Measurements from ENCODE around the gene PDIA5. TPM values are rescaled to one million over a fixed set of nuclear protein-coding genes. Genes with fewer than 3 reads are reported as not detected.

The PDIA5 gene
- total RNA-seq, 1 experiment from 2014 or later, result 53.6 TPM

DNA sequence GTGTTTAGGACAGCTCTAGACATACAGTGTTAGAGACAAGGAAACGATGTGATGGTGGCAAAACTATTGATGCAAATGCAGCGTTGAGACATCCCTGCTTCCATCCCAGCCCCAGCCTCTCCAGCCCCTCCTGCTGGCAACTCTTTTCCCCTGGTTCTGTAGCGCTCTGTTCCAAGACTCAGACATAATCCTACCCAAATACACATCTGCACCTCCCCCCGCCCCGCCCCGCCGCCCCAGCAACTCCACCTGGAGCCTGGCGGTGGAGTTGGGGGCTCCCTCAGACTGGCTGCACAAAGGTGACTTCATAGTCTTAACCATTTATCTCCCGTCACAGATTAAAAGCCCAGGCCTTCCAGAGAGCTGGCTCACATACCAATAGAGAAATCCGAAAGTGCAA is 127.7 kb downstream of the PDIA5 start:
- Histone ChIP-seq H3K36me3 (ENCODE audit: control insufficient read depth, insufficient read depth, low read length) (no peaks in the 10 kb centered on the region), H3K27me3 (ENCODE audit: control insufficient read depth, insufficient read depth, low read length) (no peaks in the 10 kb centered on the region; the same call in 1 of the 2 replicates), H3K4me3 (ENCODE audit: low read depth in 2 of 2, low read length in 2 of 2) (no peak overlapping the region), H3K4me1 (ENCODE audit: control insufficient read depth, insufficient read depth, low read length) (no peaks in the 10 kb centered on the region), H3K27ac (ENCODE audit: low read length) (no peak overlapping the region), H3K9me3 (ENCODE audit: control insufficient read depth, insufficient read depth, low read depth, low read length) (no peaks in the 10 kb centered on the region)
- DNase-seq (ENCODE audit: low read depth, low spot score), result no peak
- CTCF ChIA-PET, result interaction anchor here (0.7 kb wide), 1 partner anchor 92 kb away, joined by 3 read pairs; no protein-coding TSS in a partner anchor
- in situ Hi-C loops (cut with HindIII; ENCODE audit: low pct_unique_long_range_greater_than_20kb, low sequenced_read_pairs), result no loop called here
- intact Hi-C loops (cut with micrococcal nuclease; ENCODE audit: unreplicated experiment), result no loop called here
- TF ChIP-seq POLR2AphosphoS5 (IDR thresholded peaks at IDR 0.05; ENCODE audit: low read depth, low read length), result no peak
- no peak for TF ChIP-seq SIN3A (IDR thresholded peaks at IDR 0.05; ENCODE audit: borderline replicate concordance, insufficient read depth, low read depth, low read length)
- TF ChIP-seq, protein P1, sequence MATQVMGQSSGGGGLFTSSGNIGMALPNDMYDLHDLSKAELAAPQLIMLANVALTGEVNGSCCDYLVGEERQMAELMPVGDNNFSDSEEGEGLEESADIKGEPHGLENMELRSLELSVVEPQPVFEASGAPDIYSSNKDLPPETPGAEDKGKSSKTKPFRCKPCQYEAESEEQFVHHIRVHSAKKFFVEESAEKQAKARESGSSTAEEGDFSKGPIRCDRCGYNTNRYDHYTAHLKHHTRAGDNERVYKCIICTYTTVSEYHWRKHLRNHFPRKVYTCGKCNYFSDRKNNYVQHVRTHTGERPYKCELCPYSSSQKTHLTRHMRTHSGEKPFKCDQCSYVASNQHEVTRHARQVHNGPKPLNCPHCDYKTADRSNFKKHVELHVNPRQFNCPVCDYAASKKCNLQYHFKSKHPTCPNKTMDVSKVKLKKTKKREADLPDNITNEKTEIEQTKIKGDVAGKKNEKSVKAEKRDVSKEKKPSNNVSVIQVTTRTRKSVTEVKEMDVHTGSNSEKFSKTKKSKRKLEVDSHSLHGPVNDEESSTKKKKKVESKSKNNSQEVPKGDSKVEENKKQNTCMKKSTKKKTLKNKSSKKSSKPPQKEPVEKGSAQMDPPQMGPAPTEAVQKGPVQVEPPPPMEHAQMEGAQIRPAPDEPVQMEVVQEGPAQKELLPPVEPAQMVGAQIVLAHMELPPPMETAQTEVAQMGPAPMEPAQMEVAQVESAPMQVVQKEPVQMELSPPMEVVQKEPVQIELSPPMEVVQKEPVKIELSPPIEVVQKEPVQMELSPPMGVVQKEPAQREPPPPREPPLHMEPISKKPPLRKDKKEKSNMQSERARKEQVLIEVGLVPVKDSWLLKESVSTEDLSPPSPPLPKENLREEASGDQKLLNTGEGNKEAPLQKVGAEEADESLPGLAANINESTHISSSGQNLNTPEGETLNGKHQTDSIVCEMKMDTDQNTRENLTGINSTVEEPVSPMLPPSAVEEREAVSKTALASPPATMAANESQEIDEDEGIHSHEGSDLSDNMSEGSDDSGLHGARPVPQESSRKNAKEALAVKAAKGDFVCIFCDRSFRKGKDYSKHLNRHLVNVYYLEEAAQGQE (IDR thresholded peaks at IDR 0.05; ENCODE audit: insufficient read depth in 1 of 2, low read depth in 2 of 2, low read length in 1 of 2), result no peak
- TF ChIP-seq, protein P2, sequence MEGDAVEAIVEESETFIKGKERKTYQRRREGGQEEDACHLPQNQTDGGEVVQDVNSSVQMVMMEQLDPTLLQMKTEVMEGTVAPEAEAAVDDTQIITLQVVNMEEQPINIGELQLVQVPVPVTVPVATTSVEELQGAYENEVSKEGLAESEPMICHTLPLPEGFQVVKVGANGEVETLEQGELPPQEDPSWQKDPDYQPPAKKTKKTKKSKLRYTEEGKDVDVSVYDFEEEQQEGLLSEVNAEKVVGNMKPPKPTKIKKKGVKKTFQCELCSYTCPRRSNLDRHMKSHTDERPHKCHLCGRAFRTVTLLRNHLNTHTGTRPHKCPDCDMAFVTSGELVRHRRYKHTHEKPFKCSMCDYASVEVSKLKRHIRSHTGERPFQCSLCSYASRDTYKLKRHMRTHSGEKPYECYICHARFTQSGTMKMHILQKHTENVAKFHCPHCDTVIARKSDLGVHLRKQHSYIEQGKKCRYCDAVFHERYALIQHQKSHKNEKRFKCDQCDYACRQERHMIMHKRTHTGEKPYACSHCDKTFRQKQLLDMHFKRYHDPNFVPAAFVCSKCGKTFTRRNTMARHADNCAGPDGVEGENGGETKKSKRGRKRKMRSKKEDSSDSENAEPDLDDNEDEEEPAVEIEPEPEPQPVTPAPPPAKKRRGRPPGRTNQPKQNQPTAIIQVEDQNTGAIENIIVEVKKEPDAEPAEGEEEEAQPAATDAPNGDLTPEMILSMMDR (IDR thresholded peaks at IDR 0.05), result peak; percentile 64
- no peak for TF ChIP-seq TCF7L2 (IDR thresholded peaks at IDR 0.05; ENCODE audit: low read depth, low read length)
- no TSS peak for BruUV-seq (replicated peaks)
- ATAC-seq, result peak; percentile 80
- POLR2A ChIA-PET, result interaction anchor here (0.6 kb wide), 1 partner anchor 449 kb away, joined by 3 read pairs; no protein-coding TSS in a partner anchor

DNA sequence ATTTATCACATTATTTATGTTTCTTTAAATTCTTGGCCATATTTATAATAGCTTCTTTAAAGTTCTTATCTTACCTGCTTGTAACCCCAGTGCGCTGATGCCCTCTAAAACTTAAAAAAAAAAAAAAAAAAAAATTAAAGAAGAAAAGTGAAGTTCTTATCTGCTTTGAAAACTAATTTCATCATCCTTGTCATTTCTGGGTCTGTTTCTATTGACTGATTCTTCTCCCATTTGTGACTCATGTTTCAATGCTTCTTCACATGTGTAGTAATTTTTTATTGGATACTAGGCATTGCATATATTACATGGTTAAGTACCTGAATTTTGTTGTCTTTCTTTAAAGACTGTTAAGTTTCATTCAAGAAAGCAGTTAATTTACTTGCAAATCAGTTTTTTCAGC is 131.5 kb downstream of the PDIA5 start:
- Histone ChIP-seq H3K27me3 (ENCODE audit: control insufficient read depth, insufficient read depth, low read length) (no peaks in the 10 kb centered on the region), H3K4me1 (ENCODE audit: control insufficient read depth, insufficient read depth, low read length) (peaks cover 15% of the 10 kb centered on the region; the same call in 1 of the 2 replicates), H3K9me3 (ENCODE audit: control insufficient read depth, insufficient read depth, low read depth, low read length) (no peaks in the 10 kb centered on the region), H3K4me3 (ENCODE audit: low read depth in 2 of 2, low read length in 2 of 2) (no peak overlapping the region), H3K27ac (ENCODE audit: low read length) (no peak overlapping the region), H3K36me3 (ENCODE audit: control insufficient read depth, insufficient read depth, low read length) (no peaks in the 10 kb centered on the region)
- ChIA-PET POLR2A (interaction anchor here (0.7 to 1.6 kb wide), 2 partner anchors 9 to 108 kb away, joined by 3 to 10 read pairs; no protein-coding TSS in a partner anchor), CTCF (interaction anchor here (0.6 kb wide), 1 partner anchor 109 kb away, joined by 3 read pairs; no protein-coding TSS in a partner anchor)
- intact Hi-C loops (cut with micrococcal nuclease; ENCODE audit: unreplicated experiment), result no loop called here
- in situ Hi-C loops (cut with HindIII; ENCODE audit: low pct_unique_long_range_greater_than_20kb, low sequenced_read_pairs), result no loop called here
- no TSS peak for BruUV-seq (replicated peaks)
- DNase-seq (ENCODE audit: low read depth, low spot score), result no peak
- no peak for ATAC-seq
- TF ChIP-seq POLR2AphosphoS5 (IDR thresholded peaks at IDR 0.05; ENCODE audit: low read depth, low read length) (no peak), TCF7L2 (IDR thresholded peaks at IDR 0.05; ENCODE audit: low read depth, low read length) (no peak), SIN3A (IDR thresholded peaks at IDR 0.05; ENCODE audit: borderline replicate concordance, insufficient read depth, low read depth, low read length) (no peak)
- TF ChIP-seq, protein P1 (IDR thresholded peaks at IDR 0.05; ENCODE audit: insufficient read depth in 1 of 2, low read depth in 2 of 2, low read length in 1 of 2), result no peak
- TF ChIP-seq, protein P2 (IDR thresholded peaks at IDR 0.05), result no peak
